HepG2 (cell line): ENCODE measurements around the gene LMNA. TPM values are rescaled to one million over a fixed set of nuclear protein-coding genes. Genes with fewer than 3 reads are reported as not detected.

Source experiments
- ATAC-seq: fragments of 200-7000 bp; cut with Tn5 transposase; 3 replicates; pipeline ENCODE4 v1.9.1; 2020; ENCODE audit warnings: mild to moderate bottlenecking, moderate library complexity
- BruUV-seq: library from RNA; stranded (reverse); fragments of 400-500 nt; replicated peaks from 2 replicates; lab custom pipeline; 2021; lab: Mats Ljungman, UMichigan
- CTCF ChIA-PET: fragments of 300-600 bp; formaldehyde crosslinking; extraction: SDS; loops from one replicate; lab custom pipeline; 2021; ENCODE audit warnings: low total read pairs, inconsistent platforms, low intra/inter-chr PET ratio; lab: Yijun Ruan, JAX
- POLR2A ChIA-PET: fragments of 350-600 bp; sonication (Branson Sonifier 250); formaldehyde crosslinking; loops from one replicate; lab custom pipeline; 2020; ENCODE audit warnings: antibody characterized with exemption, inconsistent platforms; lab: Yijun Ruan, JAX
- DNase-seq: peaks from one replicate; pipeline ENCODE4 v3.0.0-alpha.2; 2015; ENCODE audit warnings: low spot score
- FAIRE-seq: peaks from 3 replicates; lab custom pipeline; 2011; peaks lifted over from hg19 to GRCh38; lab: Jason Lieb, UNC
- H2AFZ ChIP-seq: one replicate; pipeline ENCODE4 v1.6.1; 2011; ENCODE audit warnings: low read length, inconsistent platforms
- H3K27ac ChIP-seq: fragments of 300-600 bp; 3 replicates; pipeline ENCODE4 v1.8.0; 2011; ENCODE audit warnings: mixed run types, mild to moderate bottlenecking, mixed read lengths, low read length, inconsistent platforms; ENCODE audit not compliant: insufficient read depth; ENCODE audit errors: extremely low read length
- H3K27me3 ChIP-seq, 2 experiments: fragments of 200-600 bp in 1 of 2; 2 replicates in 1 of 2; 3 replicates in 1 of 2; pipeline versions ENCODE4 v1.6.0 to v1.8.0; 2011; ENCODE audit warnings: low read length in 2 of 2, mild to moderate bottlenecking in 2 of 2, moderate library complexity in 2 of 2, inconsistent platforms in 1 of 2; ENCODE audit not compliant: insufficient read depth in 2 of 2, control insufficient read depth in 1 of 2
- H3K36me3 ChIP-seq, 2 experiments: fragments of 200-600 bp in 1 of 2; replicated peaks in 1 of 2; 2 replicates in 1 of 2; 3 replicates in 1 of 2; pipeline versions ENCODE4 v1.5.1 to v1.8.0; 2011; ENCODE audit warnings: low read length in 2 of 2, inconsistent platforms in 1 of 2; ENCODE audit not compliant: insufficient read depth in 2 of 2, control insufficient read depth in 1 of 2
- H3K4me1 ChIP-seq: 2 replicates; pipeline ENCODE4 v1.5.1; 2012; ENCODE audit warnings: low read length, inconsistent platforms; ENCODE audit not compliant: insufficient read depth
- H3K4me2 ChIP-seq: 2 replicates; pipeline ENCODE4 v1.6.0; 2011; ENCODE audit warnings: low read depth, low read length, inconsistent platforms
- H3K4me3 ChIP-seq, 3 experiments: fragments of 200-600 bp in 1 of 3; sonication (generic), shearing (Covaris generic) in 1 of 3; replicated peaks in 1 of 3; 2 replicates each; pipeline ENCODE4 v1.5.1; 2011 to 2016; ENCODE audit warnings: low read length in 3 of 3, inconsistent platforms in 2 of 3, low read depth in 2 of 3, mild to moderate bottlenecking in 2 of 3, control low read depth in 1 of 3, mixed read lengths in 1 of 3; ENCODE audit not compliant: insufficient read depth in 1 of 3
- H3K79me2 ChIP-seq: one replicate; pipeline ENCODE4 v1.6.1; 2011; ENCODE audit warnings: low read length, inconsistent platforms; ENCODE audit not compliant: insufficient read depth
- H3K9ac ChIP-seq: 2 replicates; pipeline ENCODE4 v1.6.0; 2011; ENCODE audit warnings: mild to moderate bottlenecking, low read depth, low read length, inconsistent platforms; ENCODE audit not compliant: insufficient read depth
- H3K9me3 ChIP-seq: 2 replicates; pipeline ENCODE4 v1.5.1; 2012; ENCODE audit warnings: mild to moderate bottlenecking, low read length
- H4K20me1 ChIP-seq: 2 replicates; pipeline ENCODE4 v1.6.0; 2011; ENCODE audit warnings: inconsistent platforms, mild to moderate bottlenecking, low read length, moderate library complexity; ENCODE audit not compliant: insufficient read depth
- ARHGAP35 ChIP-seq: sonication (generic); formaldehyde crosslinking; IDR thresholded peaks from 2 replicates; pipeline ENCODE4 v1.9.0; 2022; ENCODE audit warnings: mild to moderate bottlenecking, inconsistent platforms, moderate library complexity, missing genetic modification reagents, borderline replicate concordance
- HDAC6 ChIP-seq: fragments of 200-600 bp; sonication (generic); IDR thresholded peaks from 2 replicates; pipeline ENCODE4 v1.7.0; 2017; ENCODE audit warnings: mild to moderate bottlenecking, antibody characterized with exemption, low read length, low read depth
- HOXA7 ChIP-seq: sonication (generic); formaldehyde crosslinking; IDR thresholded peaks from 2 replicates; pipeline ENCODE4 v1.8.1; 2022; ENCODE audit warnings: mild to moderate bottlenecking, missing genetic modification reagents, moderate library complexity
- POLR2A ChIP-seq, 2 experiments: IDR thresholded peaks; 2 replicates each; pipeline ENCODE4 v1.6.1; 2011; ENCODE audit warnings: low read depth in 2 of 2, low read length in 2 of 2, mild to moderate bottlenecking in 1 of 2, moderate library complexity in 1 of 2; ENCODE audit not compliant: insufficient read depth in 1 of 2
- SP4 ChIP-seq: sonication (generic); formaldehyde crosslinking; IDR thresholded peaks from 2 replicates; pipeline ENCODE4 v1.8.1; 2023; ENCODE audit warnings: mild to moderate bottlenecking, missing genetic modification reagents
- ZNF629 ChIP-seq: sonication (generic); formaldehyde crosslinking; conservative IDR thresholded peaks from 2 replicates; pipeline ENCODE4 v1.5.0; 2020; ENCODE audit warnings: missing genetic modification reagents
- WGBS: methylation state at CpG from one replicate; pipeline ENCODE4 v1.1.6; 2017; ENCODE audit warnings: low lambda C conversion rate; 5-methylcytosine and 5-hydroxymethylcytosine counted together
- in situ Hi-C: cut with HindIII; loops from 2 replicates; pipeline ENCODE4 v1.10.0; 2017; ENCODE audit warnings: low pct_unique_long_range_greater_than_20kb; ENCODE audit not compliant: extremely low pct_ligation_motif_present
- intact Hi-C: fragments of 100-400 bp; cut with micrococcal nuclease; formaldehyde crosslinking; loops from one replicate; pipeline ENCODE4 v1.10.0; 2022; ENCODE audit not compliant: unreplicated experiment
- polyA plus RNA-seq, 8 experiments: library from polyadenylated mRNA; depleted of rRNA in 3 of 8; stranded (reverse) in 7 of 8; unstranded in 1 of 8; fragments of >200 nt; fragmentation: Illumina TruSeq in 4 of 8; extraction: Trizol in 4 of 8; gene quantifications; 2 replicates each; pipeline versions ENCODE4 v1.2.1 to v1.2.3, GENCODE V29; 2011 to 2016; ENCODE audit warnings: low read depth in 4 of 8, missing spikeins in 1 of 8, mixed read lengths in 1 of 8; ENCODE audit not compliant: insufficient read depth in 1 of 8
- total RNA-seq, 5 experiments: library from RNA; depleted of rRNA; stranded (reverse); fragments of >200 nt; fragmentation: Illumina TruSeq; extraction: Trizol; gene quantifications; 2 replicates each; pipeline ENCODE4 v1.2.3, GENCODE V29; 2016; ENCODE audit warnings: low read depth in 1 of 5
- TF ChIP-seq, protein P1 (sequence below): sonication (generic); formaldehyde crosslinking; IDR thresholded peaks from 2 replicates; pipeline ENCODE4 v1.8.0; 2022; ENCODE audit warnings: mild to moderate bottlenecking, missing genetic modification reagents, moderate library complexity

LMNA gene
- total and polyA plus RNA-seq, 2 of the 13 experiments (the other 11 are each of a cell fraction or from before 2014, with no cell fraction given) = 107 to 225 TPM

DNA sequence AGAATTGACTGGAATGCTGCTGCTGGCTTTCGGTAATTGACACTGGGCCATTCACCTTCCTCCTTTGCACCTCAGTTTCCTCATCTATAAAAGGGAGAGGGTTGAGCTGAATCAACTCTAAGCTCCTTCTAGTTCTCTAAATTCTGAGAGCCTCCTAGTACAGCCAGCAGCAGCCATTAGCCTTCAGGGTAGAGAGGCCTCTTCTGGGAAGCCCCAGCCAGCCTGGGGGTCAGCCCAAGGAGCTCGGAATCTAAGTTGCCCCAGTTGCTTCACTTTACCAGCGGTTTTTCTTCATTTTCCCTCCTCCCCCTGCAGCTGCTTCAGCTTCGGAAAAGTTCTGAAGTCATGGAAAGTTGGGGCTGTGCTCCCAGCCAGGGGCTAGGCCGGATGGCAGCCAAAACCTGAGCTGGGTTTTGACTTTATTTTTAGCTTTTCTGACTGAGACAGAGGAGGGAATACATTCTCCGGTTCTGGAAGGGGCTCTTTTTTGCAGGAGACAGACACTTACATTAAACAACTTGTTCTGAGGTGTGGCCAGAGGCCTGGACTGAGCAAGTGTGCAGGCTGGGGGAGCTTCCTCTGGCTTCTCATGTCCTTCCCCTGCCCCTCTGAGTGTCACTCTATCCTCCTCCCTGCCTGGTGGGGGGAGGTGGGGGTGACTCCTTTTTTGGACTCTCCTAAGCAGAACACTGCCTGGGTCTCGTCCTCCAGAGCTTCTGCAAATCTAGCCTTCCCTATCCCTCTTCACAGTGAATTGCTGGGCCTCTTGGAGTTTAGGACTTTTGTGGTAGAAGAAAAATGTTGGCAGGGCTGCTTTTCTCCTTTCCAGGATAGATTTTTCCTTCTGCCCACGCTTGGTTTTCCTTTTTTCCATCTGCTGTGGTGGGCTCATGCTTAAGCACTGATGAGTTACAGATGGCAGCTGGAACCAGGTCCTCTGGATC, 14.4 kb downstream of the LMNA start:
- no peaks in the 10 kb centered on the region for H3K9me3 ChIP-seq
- peaks cover 18 to 39% of the 10 kb centered on the region in 2 experiments for H3K36me3 ChIP-seq
- FAIRE-seq (no peak), DNase-seq (no peak), ATAC-seq (no peak)
- CTCF ChIA-PET = interaction anchor here (4.5 kb wide), 1 partner anchor 33 kb away, joined by 92 read pairs; no protein-coding TSS in a partner anchor
- H3K4me3 ChIP-seq = no peak overlapping the region
- H2AFZ ChIP-seq = no peak overlapping the region
- H3K27me3 ChIP-seq = no peaks in the 10 kb centered on the region
- peak overlapping the region; percentile 93 for H3K27ac ChIP-seq
- peak overlapping the region; percentile 63 for H3K4me2 ChIP-seq
- peaks cover 61% of the 10 kb centered on the region for H3K79me2 ChIP-seq
- intact Hi-C loops (no loop called here), in situ Hi-C loops (no loop called here)
- H3K4me1 ChIP-seq = peaks cover 69% of the 10 kb centered on the region
- BruUV-seq = no TSS peak
- TF ChIP-seq, protein P1, sequence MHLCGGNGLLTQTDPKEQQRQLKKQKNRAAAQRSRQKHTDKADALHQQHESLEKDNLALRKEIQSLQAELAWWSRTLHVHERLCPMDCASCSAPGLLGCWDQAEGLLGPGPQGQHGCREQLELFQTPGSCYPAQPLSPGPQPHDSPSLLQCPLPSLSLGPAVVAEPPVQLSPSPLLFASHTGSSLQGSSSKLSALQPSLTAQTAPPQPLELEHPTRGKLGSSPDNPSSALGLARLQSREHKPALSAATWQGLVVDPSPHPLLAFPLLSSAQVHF (CRISPR knock-in tag) = no peak
- TF ChIP-seq ZNF629 (CRISPR knock-in tag) (no peak), POLR2A (IDR thresholded peaks at IDR 0.05; ENCODE audit: insufficient read depth in 1 of 2, low read depth in 2 of 2, low read length in 2 of 2) (0 out of 4 replicates have a peak, but pooled peaks of 1 of the 2 experiments have one; percentile 17), SP4 (CRISPR knock-in tag) (no peak), HOXA7 (CRISPR knock-in tag) (no peak), HDAC6 (no peak), ARHGAP35 (CRISPR knock-in tag) (no peak)
- peaks cover 6% of the 10 kb centered on the region; the same call in 1 of the 2 replicates for H4K20me1 ChIP-seq
- 82% methylated on average over 8 of the region's 8 CpGs for WGBS
- peak overlapping the region; percentile 71 for H3K9ac ChIP-seq
- POLR2A ChIA-PET = interaction anchor here (1.1 to 6.0 kb wide), 10 partner anchors 9 to 194 kb away, joined by 3 to 113 read pairs (median 13); partner anchors contain the start of genes KHDC4, LMNA, MEX3A and PMF1
